ENCODE results near the gene GCDH.

DNA sequence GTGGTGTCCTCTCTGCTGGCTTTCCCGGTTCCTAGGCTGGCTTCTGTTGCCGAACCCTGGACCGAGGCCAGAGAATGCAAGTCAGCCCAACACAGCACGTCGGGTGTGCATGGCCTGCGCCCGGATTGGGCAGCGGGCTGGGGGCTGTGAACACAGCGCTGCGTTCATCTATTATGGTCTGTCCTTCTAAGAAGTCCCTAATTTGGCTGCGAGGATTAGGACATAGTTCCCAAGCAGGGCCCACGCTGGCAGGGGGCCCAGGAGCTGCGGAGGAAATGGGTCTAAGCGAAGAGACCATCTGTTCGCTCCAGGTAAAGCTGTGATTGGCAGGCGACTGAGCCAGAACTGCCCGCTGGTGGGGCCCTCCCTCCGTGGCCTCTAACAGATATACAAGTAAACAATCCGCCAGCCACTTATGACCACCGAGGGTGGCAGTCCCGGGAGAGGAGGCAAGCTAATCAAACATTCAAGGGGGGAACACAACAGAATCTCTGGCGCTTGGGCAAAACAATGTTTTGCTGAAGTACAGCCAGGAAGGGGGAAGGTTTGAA lies 22.1 kb downstream of the GCDH start:
- no peak for TF ChIP-seq CTCF (optimal IDR thresholded peaks at IDR 0.05 in 1 of 3, IDR thresholded peaks at IDR 0.05 in 1 of 3, conservative IDR thresholded peaks at IDR 0.05 in 1 of 3; ENCODE audit: extremely low read depth in 1 of 3, insufficient read depth in 2 of 3, low read length in 3 of 3)
- TF ChIP-seq EZH2 (IDR thresholded peaks at IDR 0.05; ENCODE audit: low read length) = no peak
